T47D (cell line): Measurements from ENCODE around the gene UBR4.
"Not testable (repeated sequence)": the region's sequence is repeated elsewhere in the genome, so short reads cannot be mapped to it uniquely, and the experiment has no call there.

Experiments
- DNase-seq, 2 experiments: peaks; one replicate each; pipeline versions ENCODE4 v3.0.0 to v3.0.0-alpha.2; 2011 to 2012; ENCODE audit warnings: low read depth in 1 of 2, low spot score in 1 of 2
- JUND ChIP-seq: IDR thresholded peaks from 2 replicates; pipeline ENCODE4 v1.6.1; 2012; ENCODE audit warnings: low read depth
- in situ Hi-C: cut with HindIII; loops from 2 replicates; pipeline ENCODE4 v1.10.0; 2016; ENCODE audit warnings: low sequenced_read_pairs, low pct_unique_long_range_greater_than_20kb

Gene UBR4

GRCh38 chr1:19198820-19199219, 11.2 kb downstream of the UBR4 start:
- TF ChIP-seq JUND, result no peak
- in situ Hi-C loops, result no loop called here

GRCh38 chr1:19197845-19198244, 12.2 kb downstream of the UBR4 start:
- in situ Hi-C loops, result no loop called here

More at GRCh38 chr1:19198820-19199219, 11.2 kb downstream of the UBR4 start:
- DNase-seq, result no peak

GRCh38 chr1:19196331-19196730, 13.7 kb downstream of the UBR4 start:
- no peak for DNase-seq
- in situ Hi-C loops, result no loop called here
- no peak for TF ChIP-seq JUND

More at GRCh38 chr1:19197845-19198244, 12.2 kb downstream of the UBR4 start:
- DNase-seq, result no peak
- TF ChIP-seq JUND, result no peak

- TF ChIP-seq JUND, result no peak
- DNase-seq, result no peak
- in situ Hi-C loops, result no loop called here
These were observed 17.1 kb downstream of the UBR4 start for GRCh38 chr1:19193004-19193403.

GRCh38 chr1:19191811-19192210, 18.3 kb downstream of the UBR4 start:
- in situ Hi-C loops, result no loop called here
- no peak for DNase-seq
- no peak for TF ChIP-seq JUND

- DNase-seq, result no peak
- in situ Hi-C loops, result no loop called here
- TF ChIP-seq JUND, result no peak
These were observed 19.6 kb downstream of the UBR4 start for GRCh38 chr1:19190468-19190867.

- in situ Hi-C loops, result no loop called here
- TF ChIP-seq JUND, result no peak
- no peak for DNase-seq
These were observed 20.8 kb downstream of the UBR4 start for GRCh38 chr1:19189270-19189669.

GRCh38 chr1:19187852-19188251, 22.2 kb downstream of the UBR4 start:
- no peak for DNase-seq
- no peak for TF ChIP-seq JUND
- in situ Hi-C loops, result no loop called here

GRCh38 chr1:19186001-19186400, 24.1 kb downstream of the UBR4 start:
- in situ Hi-C loops, result no loop called here

GRCh38 chr1:19182223-19182622, 27.8 kb downstream of the UBR4 start:
- in situ Hi-C loops, result no loop called here
- DNase-seq, result no peak
- TF ChIP-seq JUND, result no peak

More at GRCh38 chr1:19186001-19186400, 24.1 kb downstream of the UBR4 start:
- no peak for DNase-seq
- TF ChIP-seq JUND, result no peak

GRCh38 chr1:19180265-19180657, 29.8 kb downstream of the UBR4 start:
- in situ Hi-C loops, DNase-seq: not testable (repeated sequence)

GRCh38 chr1:19179597-19180264, 30.3 kb downstream of the UBR4 start:
- in situ Hi-C loops, result no loop called here
- TF ChIP-seq JUND, result no peak
- peak in 1 of 2 experiments; percentile 59 for DNase-seq

GRCh38 chr1:19178734-19179398, 31.2 kb downstream of the UBR4 start:
- in situ Hi-C loops, result no loop called here
- no peak for TF ChIP-seq JUND
- DNase-seq, result no peak
